Coronary artery (tissue), 2 donors: ENCODE data around the gene CDH4.

ENCODE experiments used
- DNase-seq: peaks from one replicate; pipeline ENCODE4 v3.0.0-alpha.2; 2017; ENCODE audit warnings: low spot score
- H3K27ac ChIP-seq, 2 donors: fragments of 200-600 bp; sonication (generic); one replicate each; pipeline ENCODE4 v1.5.1; 2016 to 2019
- H3K4me3 ChIP-seq: fragments of 200-600 bp; sonication (generic); 2 replicates; pipeline ENCODE4 v1.5.1; 2016; ENCODE audit warnings: mild to moderate bottlenecking, moderate library complexity
- TF ChIP-seq, protein P1 (sequence below): fragments of 200-600 bp; sonication (generic); IDR thresholded peaks from one replicate; pipeline ENCODE4 v1.5.1; 2019; ENCODE audit warnings: antibody characterized with exemption

CDH4 gene

DNA sequence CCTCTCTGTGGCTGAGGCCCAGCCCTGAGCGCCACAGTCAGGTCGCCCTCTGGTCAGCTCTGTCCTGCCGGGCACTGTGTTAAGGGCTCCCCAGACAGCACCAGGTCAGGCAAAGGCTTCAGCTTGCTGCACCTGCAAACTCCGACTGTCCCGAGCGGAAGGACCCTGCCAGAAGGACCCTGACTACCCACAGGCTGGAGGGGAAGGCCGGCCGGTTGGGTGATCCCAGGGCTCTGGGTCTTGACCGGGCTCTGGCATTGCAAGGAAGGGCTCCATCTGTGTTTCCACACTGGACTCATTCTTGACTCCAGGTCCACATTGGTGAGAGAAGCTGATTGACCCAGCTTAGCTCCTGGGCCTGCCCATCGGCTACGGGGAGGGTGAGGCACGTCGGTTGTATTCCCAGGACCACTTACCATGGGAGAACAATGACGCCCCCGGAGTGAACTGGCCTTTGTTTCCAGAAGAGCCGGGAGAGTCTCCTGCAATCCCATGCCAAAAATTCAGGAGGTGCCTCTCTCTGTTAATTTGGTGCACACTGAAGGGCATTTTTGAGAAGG lies 583.8 kb downstream of the CDH4 start:
- DNase-seq, result no peak
- TF ChIP-seq, protein P1, sequence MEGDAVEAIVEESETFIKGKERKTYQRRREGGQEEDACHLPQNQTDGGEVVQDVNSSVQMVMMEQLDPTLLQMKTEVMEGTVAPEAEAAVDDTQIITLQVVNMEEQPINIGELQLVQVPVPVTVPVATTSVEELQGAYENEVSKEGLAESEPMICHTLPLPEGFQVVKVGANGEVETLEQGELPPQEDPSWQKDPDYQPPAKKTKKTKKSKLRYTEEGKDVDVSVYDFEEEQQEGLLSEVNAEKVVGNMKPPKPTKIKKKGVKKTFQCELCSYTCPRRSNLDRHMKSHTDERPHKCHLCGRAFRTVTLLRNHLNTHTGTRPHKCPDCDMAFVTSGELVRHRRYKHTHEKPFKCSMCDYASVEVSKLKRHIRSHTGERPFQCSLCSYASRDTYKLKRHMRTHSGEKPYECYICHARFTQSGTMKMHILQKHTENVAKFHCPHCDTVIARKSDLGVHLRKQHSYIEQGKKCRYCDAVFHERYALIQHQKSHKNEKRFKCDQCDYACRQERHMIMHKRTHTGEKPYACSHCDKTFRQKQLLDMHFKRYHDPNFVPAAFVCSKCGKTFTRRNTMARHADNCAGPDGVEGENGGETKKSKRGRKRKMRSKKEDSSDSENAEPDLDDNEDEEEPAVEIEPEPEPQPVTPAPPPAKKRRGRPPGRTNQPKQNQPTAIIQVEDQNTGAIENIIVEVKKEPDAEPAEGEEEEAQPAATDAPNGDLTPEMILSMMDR, result no peak
- no peak overlapping the region for H3K4me3 ChIP-seq
- H3K27ac ChIP-seq, result no peak overlapping the region

DNA sequence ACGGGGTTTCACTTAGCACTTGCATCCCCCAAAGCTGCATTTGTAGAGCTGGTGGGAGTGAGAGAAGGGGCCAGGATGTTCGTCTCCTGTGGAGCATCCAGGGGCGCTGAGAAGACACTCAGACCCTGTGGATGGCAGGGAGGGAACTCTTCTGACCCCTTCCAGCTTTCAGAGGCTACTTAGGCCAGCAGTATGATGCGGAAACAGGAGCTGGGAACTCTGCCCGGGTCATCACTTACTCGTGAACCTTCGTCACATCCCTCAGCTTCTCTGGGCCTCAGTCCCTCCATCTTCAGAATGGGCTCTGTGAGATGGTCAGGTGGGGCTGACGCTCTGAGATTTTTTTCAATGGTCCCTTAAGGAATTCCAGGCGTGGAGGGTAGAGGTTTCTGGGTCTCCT lies 585.1 kb downstream of the CDH4 start:
- Histone ChIP-seq H3K4me3 (no peak overlapping the region), H3K27ac (no peak overlapping the region)
- TF ChIP-seq, protein P1, result no peak
- DNase-seq, result no peak

DNA sequence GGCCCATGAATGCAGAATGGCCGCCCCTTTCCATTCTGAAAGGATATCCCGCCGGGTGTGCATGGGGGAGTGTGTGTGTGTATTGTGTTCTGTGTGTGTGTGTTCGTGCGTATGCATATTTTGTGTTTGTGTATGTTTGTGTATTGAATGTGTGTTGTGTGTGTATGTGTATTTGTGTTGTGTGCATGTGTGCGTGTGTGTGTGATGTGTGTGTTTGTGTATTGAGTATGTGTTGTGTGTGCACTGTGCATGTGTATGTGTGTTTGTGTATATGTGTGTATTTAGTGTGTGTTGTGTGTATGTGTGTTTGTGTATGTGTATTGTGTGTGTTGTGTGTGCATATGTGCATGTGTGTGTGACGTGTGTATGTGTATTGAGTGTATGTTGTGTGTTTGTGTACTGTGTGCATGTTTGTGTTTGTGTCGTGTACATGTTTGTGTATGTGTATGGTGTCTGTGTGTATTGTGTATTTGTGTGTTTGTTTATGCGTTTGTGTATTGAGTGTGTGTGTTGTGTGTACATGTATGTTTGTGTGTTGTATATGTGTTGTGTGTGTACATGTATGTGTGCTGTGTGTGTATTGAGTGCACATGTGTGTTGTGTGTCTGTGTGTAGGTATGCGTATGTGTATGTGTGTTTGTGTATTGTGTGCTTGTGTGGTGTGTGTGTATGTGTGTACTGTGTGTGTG lies 587.3 kb downstream of the CDH4 start:
- no peak overlapping the region for H3K4me3 ChIP-seq
- H3K27ac ChIP-seq, result no peak overlapping the region
- TF ChIP-seq, protein P1, result no peak
- DNase-seq, result no peak

DNA sequence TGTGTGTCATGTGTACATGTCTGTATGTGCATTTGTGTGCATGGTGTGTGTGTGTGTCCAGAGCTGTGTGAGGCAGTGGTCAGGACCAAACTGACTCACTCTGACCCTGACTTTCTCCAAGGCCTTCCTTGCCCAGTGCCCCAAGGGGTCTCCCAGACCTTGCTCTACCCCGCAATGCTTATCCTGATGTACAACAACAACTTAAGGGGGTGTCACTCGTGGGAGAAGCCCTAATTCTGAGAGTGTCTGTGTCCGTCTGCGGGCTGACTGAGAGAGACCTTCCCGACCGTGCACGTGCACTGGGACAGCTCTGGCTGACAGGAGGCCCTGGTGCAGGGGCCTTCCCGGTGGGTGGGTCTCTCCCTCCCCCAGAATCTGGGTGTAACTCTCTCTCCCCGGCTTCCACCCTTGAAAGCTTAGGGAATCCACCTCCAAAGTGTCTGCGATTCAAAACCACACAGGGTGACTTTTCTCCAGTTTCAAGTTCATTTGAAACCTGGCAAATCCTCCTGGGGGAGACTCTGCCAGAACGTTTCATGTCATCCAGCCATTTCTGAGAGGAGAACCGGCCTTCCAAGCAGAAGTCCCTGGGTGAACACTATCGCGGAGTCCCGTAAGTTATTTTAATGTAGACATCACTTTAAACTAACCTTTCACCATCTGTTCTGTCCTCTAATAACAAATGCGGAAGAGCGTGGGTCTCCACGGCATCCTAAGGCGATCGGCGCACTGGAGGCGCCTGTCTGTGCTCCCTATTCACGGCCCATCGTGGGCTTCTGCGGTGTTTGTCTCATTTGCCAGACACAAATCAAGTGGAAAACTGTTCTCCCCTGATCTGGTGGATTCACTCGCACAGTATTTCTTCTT lies 588.1 kb downstream of the CDH4 start:
- TF ChIP-seq, protein P1, result no peak
- no peak overlapping the region for H3K27ac ChIP-seq
- DNase-seq, result no peak
- no peak overlapping the region for H3K4me3 ChIP-seq

DNA sequence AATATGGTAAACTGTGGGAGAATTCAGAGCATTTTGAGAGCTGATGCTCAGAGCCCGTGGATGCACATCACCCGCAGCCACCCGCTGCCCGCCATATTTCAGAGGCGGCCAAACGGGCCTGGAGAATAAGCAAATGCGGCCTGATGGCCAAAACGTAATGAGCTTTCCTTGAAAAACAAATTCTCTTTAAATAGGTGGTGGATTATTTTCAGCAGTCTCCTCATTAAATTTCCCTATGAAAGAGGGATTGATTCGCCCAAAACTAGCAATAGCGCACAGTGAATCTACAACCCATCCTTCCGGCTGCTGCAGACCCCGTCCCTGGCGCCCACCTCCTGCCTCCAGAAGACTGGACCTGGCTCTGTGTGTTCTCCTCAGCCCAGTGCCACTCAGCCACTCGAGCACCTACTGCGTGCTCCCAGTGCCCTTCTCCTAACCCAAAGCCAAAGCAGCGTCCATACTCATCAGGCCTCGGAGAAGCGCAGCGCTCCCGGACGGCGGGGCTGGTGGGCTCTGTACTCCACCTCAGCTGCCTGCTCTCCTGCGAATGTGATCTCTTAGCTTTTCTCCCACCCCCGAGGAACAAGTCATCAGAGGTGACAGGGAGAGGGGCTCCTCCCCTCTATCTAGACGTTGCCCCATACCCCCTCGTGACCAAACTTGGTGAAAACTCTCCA lies 588.9 kb downstream of the CDH4 start:
- H3K27ac ChIP-seq, result no peak overlapping the region
- H3K4me3 ChIP-seq, result no peak overlapping the region
- TF ChIP-seq, protein P1, result no peak
- no peak for DNase-seq

DNA sequence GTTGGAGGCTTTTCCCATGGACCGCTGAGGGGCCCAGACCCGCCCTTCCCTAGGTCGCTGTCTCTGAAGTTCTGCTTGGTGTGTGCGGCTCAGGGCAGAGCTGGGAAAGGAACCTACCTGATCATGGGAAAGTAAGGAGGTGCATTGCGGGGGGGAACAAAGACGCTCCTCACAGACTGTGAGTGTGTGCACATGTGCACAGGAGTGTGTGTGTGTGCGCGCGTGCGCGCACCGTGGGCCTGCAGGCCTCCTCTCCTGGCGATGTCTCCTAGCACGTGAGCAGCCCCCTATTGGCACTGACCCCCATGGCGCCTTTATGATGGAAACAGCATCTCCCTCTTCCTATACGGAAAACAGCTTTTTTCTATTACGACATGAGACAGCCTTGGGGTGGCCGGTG lies 589.5 kb downstream of the CDH4 start:
- Histone ChIP-seq H3K4me3 (no peak overlapping the region), H3K27ac (no peak overlapping the region)
- TF ChIP-seq, protein P1, result no peak
- DNase-seq, result no peak
